ENCODE results near the gene C17orf75.

The C17orf75 gene

GRCh38 chr17:32287804-32288511 lies 54.0 kb downstream of the C17orf75 start:
- H3K4me3 Mint-ChIP-seq: no peak overlapping the region
- H3K27ac Mint-ChIP-seq: no peak overlapping the region
- DNase-seq (ENCODE audit: low spot score): no peak
- H3K27me3 Mint-ChIP-seq (ENCODE audit: low read depth): peaks cover 24% of the 10 kb centered on the region
- peaks cover 3% of the 10 kb centered on the region for H3K4me1 Mint-ChIP-seq (ENCODE audit: low read depth)
- no peaks in the 10 kb centered on the region for H3K36me3 Mint-ChIP-seq (ENCODE audit: low read depth)
- H3K9me3 Mint-ChIP-seq: no peaks in the 10 kb centered on the region

- Mint-ChIP-seq H3K4me3 (no peak overlapping the region), H3K36me3 (ENCODE audit: low read depth) (no peaks in the 10 kb centered on the region), H3K27me3 (ENCODE audit: low read depth) (peaks cover 23% of the 10 kb centered on the region), H3K4me1 (ENCODE audit: low read depth) (peaks cover 3% of the 10 kb centered on the region), H3K27ac (no peak overlapping the region), H3K9me3 (no peaks in the 10 kb centered on the region)
- DNase-seq (ENCODE audit: low spot score): no peak
Measured at GRCh38 chr17:32286518-32286900, 55.5 kb downstream of the C17orf75 start.

- peaks cover 3% of the 10 kb centered on the region for H3K4me1 Mint-ChIP-seq (ENCODE audit: low read depth)
- DNase-seq (ENCODE audit: low spot score): no peak
- no peaks in the 10 kb centered on the region for H3K36me3 Mint-ChIP-seq (ENCODE audit: low read depth)
- H3K4me3 Mint-ChIP-seq: no peak overlapping the region
- no peak overlapping the region for H3K27ac Mint-ChIP-seq
- H3K9me3 Mint-ChIP-seq: no peaks in the 10 kb centered on the region
- H3K27me3 Mint-ChIP-seq (ENCODE audit: low read depth): peaks cover 22% of the 10 kb centered on the region
Measured at GRCh38 chr17:32285746-32286517, 56.0 kb downstream of the C17orf75 start.

- DNase-seq (ENCODE audit: low spot score): no peak
- peaks cover 20% of the 10 kb centered on the region for H3K27me3 Mint-ChIP-seq (ENCODE audit: low read depth)
- no peaks in the 10 kb centered on the region for H3K36me3 Mint-ChIP-seq (ENCODE audit: low read depth)
- peaks cover 3% of the 10 kb centered on the region for H3K4me1 Mint-ChIP-seq (ENCODE audit: low read depth)
- no peak overlapping the region for H3K27ac Mint-ChIP-seq
- no peaks in the 10 kb centered on the region for H3K9me3 Mint-ChIP-seq
- no peak overlapping the region for H3K4me3 Mint-ChIP-seq
Measured at GRCh38 chr17:32285306-32285705, 56.7 kb downstream of the C17orf75 start.

- peaks cover 16% of the 10 kb centered on the region for H3K27me3 Mint-ChIP-seq (ENCODE audit: low read depth)
- DNase-seq (ENCODE audit: low spot score): no peak
- H3K4me3 Mint-ChIP-seq: no peak overlapping the region
- no peaks in the 10 kb centered on the region for H3K36me3 Mint-ChIP-seq (ENCODE audit: low read depth)
- no peaks in the 10 kb centered on the region for H3K9me3 Mint-ChIP-seq
- H3K27ac Mint-ChIP-seq: no peak overlapping the region
- peaks cover 3% of the 10 kb centered on the region for H3K4me1 Mint-ChIP-seq (ENCODE audit: low read depth)
Measured at GRCh38 chr17:32283745-32284201, 58.2 kb downstream of the C17orf75 start.

- no peak overlapping the region for H3K4me3 Mint-ChIP-seq
- peaks cover 15% of the 10 kb centered on the region for H3K27me3 Mint-ChIP-seq (ENCODE audit: low read depth)
- H3K36me3 Mint-ChIP-seq (ENCODE audit: low read depth): no peaks in the 10 kb centered on the region
- H3K9me3 Mint-ChIP-seq: no peaks in the 10 kb centered on the region
- H3K4me1 Mint-ChIP-seq (ENCODE audit: low read depth): no peaks in the 10 kb centered on the region
- H3K27ac Mint-ChIP-seq: no peak overlapping the region
- DNase-seq (ENCODE audit: low spot score): no peak
Measured at GRCh38 chr17:32281011-32281451, 60.9 kb downstream of the C17orf75 start.

- H3K4me3 Mint-ChIP-seq: no peak overlapping the region
Measured at GRCh38 chr17:32279891-32280716, 61.9 kb downstream of the C17orf75 start.

GRCh38 chr17:32278815-32279214 lies 63.2 kb downstream of the C17orf75 start:
- H3K36me3 Mint-ChIP-seq (ENCODE audit: low read depth): no peaks in the 10 kb centered on the region
- no peak for DNase-seq (ENCODE audit: low spot score)
- no peak overlapping the region for H3K27ac Mint-ChIP-seq
- peaks cover 17% of the 10 kb centered on the region for H3K27me3 Mint-ChIP-seq (ENCODE audit: low read depth)
- no peaks in the 10 kb centered on the region for H3K4me1 Mint-ChIP-seq (ENCODE audit: low read depth)
- no peak overlapping the region for H3K4me3 Mint-ChIP-seq
- H3K9me3 Mint-ChIP-seq: no peaks in the 10 kb centered on the region

More at GRCh38 chr17:32279891-32280716, 61.9 kb downstream of the C17orf75 start:
- Mint-ChIP-seq H3K36me3 (ENCODE audit: low read depth) (no peaks in the 10 kb centered on the region), H3K9me3 (no peaks in the 10 kb centered on the region), H3K4me1 (ENCODE audit: low read depth) (no peaks in the 10 kb centered on the region), H3K27me3 (ENCODE audit: low read depth) (peaks cover 15% of the 10 kb centered on the region), H3K27ac (no peak overlapping the region)
- no peak for DNase-seq (ENCODE audit: low spot score)
